Cardiac septum (tissue), 1 donor: ENCODE data around the gene FBXL15. TPM values are rescaled to one million over a fixed set of nuclear protein-coding genes. Genes with fewer than 3 reads are reported as not detected.

Experiments
- DNase-seq: peaks from one replicate; pipeline ENCODE4 v3.0.0-alpha.2; 2020; ENCODE audit warnings: low spot score
- intact Hi-C: fragments of 100-400 bp; cut with DNase I; formaldehyde crosslinking; loops from one replicate; pipeline ENCODE4 v1.14.0; 2022
- total RNA-seq: library from RNA; stranded (reverse); fragmentation: NEBNext Ultra II Directional; extraction: Animal tissue kit (Norgen Biotek cat#: 25700); gene quantifications from one replicate; pipeline ENCODE4 v1.2.1, GENCODE V29; 2021
- donor health status: DM: no; HTN: no; CAD: no.

Gene FBXL15
- total RNA-seq, 1 donor from 2014 or later = 12.1 TPM

- DNase-seq = no peak
- intact Hi-C loops = loop anchor here (1.0 to 5.0 kb wide), 4 partner anchors 10 to 270 kb away; partner anchors contain the start of genes ACTR1A, CUEDC2, NFKB2 and NOLC1
Measured at GRCh38 chr10:102421757-102422512, 1.3 kb downstream of the FBXL15 start.

- DNase-seq = peak; percentile 94
- intact Hi-C loops = loop anchor here (1.0 to 5.0 kb wide), 3 partner anchors 10 to 270 kb away; partner anchors contain the start of genes ACTR1A, CUEDC2, NOLC1 and SUFU
Measured at GRCh38 chr10:102422545-102423129, 2.0 kb downstream of the FBXL15 start.

DNA sequence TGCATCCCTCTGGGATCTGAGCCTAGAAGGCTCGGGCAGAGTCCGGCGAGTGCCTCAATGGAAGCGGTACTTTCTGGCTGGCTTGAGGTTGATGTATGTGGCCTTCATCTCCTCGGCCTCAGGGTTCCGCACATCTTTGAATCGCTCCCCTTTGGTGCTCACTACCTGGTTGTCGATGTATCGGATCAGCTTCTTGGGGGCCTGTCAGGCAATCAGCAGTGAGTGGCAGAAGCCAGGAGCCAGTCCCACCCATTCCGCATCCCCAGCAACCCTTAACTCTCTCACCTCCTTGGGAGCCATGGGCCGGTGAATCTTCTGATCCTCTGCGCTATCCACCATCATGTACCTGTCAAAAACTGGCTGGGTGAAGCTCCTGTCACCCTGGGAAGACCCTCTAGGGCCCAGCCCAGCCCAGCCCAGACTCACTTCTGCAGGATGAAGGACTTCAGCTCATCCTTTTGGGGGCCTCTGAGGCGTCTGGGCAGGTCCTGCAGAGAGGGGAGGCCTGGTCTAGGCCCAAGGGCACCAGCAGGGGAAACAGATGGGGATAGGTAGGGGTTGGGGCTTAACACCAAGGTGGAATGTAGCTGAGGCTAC, 2.8 kb downstream of the FBXL15 start:
- no peak for DNase-seq

GRCh38 chr10:102424145-102424544, 3.5 kb downstream of the FBXL15 start:
- intact Hi-C loops = loop anchor here (5.0 kb wide), 2 partner anchors 78 to 272 kb away; partner anchors contain the start of genes ACTR1A, NOLC1 and SUFU
- no peak for DNase-seq

More for the DNA sequence above, 2.8 kb downstream of the FBXL15 start:
- intact Hi-C loops = loop anchor here (5.0 kb wide), 2 partner anchors 79 to 271 kb away; partner anchors contain the start of genes ACTR1A, NOLC1 and SUFU

- no peak for DNase-seq
- intact Hi-C loops = loop anchor here (5.0 kb wide), 2 partner anchors 77 to 273 kb away; partner anchors contain the start of genes ACTR1A, NOLC1 and SUFU
Measured at GRCh38 chr10:102424916-102425315, 4.3 kb downstream of the FBXL15 start.

DNA sequence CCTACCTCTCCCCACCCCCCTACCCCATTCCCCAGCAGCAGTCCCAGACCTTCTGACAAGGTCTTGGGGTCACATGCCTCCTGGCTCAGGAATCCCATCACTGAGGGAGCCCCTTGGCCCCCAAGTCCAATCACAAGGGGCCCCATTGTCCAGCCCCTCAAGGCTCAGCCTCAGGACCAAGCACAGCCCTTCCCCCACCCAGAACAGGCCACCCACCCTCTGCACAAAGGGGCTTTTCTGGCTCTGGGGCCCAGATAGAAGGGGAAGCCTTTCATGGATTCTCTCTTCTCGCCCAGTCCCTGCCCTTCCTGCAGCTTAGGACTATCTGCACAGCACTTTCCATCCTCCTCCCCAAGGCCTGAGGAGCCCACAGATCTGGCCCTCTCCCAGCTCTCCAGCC, 4.8 kb downstream of the FBXL15 start:
- intact Hi-C loops = no loop called here
- DNase-seq = no peak

DNA sequence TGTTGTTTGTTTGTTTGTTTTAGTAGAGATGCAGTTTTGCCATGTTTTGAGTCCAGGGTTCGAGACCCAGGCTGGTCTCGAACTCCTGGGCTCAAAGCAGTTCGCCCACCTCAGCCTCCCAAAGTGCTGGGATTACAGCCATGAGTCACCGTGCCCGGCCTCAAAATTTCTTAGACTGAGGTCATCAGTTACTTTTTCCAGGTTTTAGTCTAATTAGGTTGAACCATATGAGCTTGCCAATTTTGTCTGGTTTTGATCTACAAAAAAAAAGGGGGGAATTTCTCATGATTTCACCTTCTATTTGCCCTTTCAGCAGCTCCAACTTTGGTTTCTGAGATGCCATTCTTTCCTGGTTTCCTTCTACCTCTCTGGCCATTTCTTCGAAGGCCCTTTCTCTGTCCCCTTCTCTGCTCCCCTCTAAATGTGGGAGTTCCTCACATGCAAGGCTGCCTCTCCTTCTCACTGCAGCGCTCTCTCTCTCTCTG, 6.2 kb downstream of the FBXL15 start:
- no peak for DNase-seq
- intact Hi-C loops = no loop called here

- intact Hi-C loops = no loop called here
Measured at GRCh38 chr10:102429468-102429867, 8.8 kb downstream of the FBXL15 start.

DNA sequence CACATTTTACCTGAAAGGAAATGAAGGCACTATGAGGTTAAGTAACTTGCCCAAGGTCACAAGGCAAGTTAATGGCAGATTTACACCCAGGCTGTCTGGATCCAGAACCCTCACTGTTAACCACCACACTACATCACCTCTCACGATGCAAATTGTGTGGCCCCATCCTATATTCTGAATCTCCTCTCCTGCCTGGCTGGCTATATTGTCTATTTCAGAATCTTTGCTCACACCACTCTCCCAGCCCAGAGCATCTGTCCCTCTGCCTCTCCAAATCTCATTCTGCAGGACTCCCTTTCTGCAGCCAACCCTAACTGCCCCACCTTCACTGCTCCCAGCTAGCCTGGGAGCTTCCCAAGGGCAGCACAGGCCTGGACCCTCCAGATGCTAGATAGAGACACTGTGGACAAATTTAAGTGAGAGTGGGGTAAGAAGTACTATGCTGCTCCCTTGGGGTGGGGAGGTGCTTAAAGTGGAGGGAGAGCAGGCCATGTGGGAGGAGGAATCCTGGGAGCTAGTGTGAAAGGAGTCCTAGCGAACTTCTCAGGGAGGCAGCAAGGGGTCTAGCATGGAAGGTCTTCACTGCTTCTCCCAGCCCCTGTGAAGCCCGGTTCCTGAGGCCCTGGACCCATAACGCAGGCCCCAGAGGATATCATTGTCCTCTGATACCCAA, 11.0 kb downstream of the FBXL15 start:
- intact Hi-C loops = loop anchor here (1.0 to 2.0 kb wide), 2 partner anchors 9 to 31 kb away; no protein-coding TSS in a partner anchor
- no peak for DNase-seq

More at GRCh38 chr10:102429468-102429867, 8.8 kb downstream of the FBXL15 start:
- DNase-seq = no peak

DNA sequence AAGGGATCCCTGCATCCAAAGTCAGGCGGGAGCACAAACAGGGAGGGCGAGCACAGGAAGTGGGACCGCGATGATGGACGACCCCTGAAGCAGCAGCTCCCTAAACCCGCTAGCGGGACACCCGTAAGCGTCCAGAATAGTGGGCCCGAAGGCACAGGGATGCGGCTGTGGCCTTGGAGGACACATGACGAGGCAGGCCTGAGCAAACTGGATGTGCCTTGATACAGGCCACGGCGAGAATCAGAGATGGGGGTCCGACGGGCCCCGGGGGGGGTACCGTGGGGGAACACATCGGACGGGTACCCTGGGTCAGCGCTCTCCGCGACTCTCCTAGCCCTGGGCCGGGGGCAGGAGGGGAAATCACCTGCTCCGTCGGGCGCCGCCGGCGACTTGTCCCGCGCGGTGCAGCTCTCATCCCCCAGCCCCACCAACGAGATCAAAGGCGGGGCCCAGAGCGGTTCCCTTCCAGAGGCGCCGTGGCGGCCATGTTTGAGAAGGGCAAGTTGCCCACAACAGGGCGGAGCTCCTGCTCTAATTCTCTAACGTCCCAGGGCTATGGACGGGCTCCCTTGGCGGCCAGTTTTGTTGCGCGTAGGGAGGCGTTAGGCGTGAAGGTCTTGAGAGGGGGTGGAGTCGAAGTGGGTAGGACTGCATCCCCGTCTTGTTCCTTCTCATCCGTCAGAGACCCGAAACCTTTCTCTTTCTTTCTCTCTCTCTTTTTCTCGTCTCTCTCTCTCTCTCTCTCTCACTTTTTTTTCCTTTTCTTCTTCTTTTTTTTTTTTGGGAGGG, 11.7 kb downstream of the FBXL15 start, which contains the start of gene CUEDC2:
Gene CUEDC2, minus strand, starts transcription at position 413 of the 789 bp plus-strand sequence. CDS start 7,386 bp downstream, outside the sequence.
- peak; percentile 99 for DNase-seq
- intact Hi-C loops = loop anchor here (1.0 to 2.0 kb wide), 2 partner anchors 10 to 30 kb away; no protein-coding TSS in a partner anchor

DNA sequence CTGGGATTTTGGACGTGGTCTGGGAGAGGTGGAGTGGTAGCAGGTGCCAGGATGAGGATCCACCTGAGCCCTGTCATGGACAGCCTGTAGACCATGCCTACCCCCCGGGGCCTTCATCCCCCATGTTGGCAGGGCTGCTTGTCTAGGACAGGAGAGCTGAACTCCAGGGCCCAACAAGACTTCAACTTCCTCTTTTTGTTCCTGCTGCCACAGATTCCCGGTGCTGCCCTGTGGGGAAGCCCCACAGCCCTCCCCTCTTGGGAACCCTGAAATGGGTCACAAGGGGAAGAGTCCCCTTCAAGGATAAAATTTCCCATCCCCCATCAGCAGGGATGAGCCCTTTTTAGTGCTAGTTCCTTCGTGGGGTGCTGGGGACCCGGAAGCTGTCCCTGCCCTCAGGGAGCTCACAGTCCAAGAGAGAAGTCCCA, 13.0 kb downstream of the FBXL15 start:
- no peak for DNase-seq
- intact Hi-C loops = loop anchor here (2.0 kb wide), 1 partner anchor 29 kb away; no protein-coding TSS in a partner anchor

DNA sequence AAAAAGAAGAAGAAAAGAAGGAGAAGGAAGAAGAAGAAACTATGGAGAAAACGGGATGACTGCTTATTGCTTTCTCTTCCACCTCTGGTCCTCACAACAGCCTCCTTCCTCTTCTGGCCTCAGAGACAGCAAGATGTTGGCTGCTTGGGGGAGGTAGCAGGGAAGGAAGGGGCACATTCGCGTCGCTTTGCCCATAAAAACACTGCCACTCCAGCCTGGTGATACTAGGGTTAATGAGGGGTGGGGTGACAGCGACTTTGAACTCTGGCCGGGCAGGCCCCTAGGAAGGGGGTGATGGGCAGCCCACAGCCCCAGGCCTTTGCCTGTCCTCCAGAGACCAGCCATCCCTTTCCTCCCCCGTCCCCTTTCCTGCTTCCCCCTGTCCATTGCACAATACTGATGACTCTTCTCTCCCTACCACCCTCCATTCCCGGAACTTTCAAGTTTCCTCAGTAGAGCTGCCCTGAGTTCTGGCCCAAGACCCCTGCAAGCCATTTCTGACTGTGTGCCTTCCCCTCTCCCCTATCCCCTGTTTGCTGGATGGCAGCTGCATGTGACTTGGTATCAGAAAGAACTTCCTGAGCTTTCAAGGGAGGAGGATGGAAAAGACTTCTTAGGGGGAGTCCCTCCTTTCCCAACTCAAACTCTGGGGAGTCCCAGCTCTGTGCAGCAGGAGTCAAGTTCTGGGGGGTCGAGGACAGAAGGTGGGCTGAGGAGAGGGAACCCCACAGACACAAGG, 13.9 kb downstream of the FBXL15 start:
- intact Hi-C loops = no loop called here
- DNase-seq = no peak

GRCh38 chr10:102435133-102435497, 14.5 kb downstream of the FBXL15 start:
- no peak for DNase-seq
- intact Hi-C loops = no loop called here

DNA sequence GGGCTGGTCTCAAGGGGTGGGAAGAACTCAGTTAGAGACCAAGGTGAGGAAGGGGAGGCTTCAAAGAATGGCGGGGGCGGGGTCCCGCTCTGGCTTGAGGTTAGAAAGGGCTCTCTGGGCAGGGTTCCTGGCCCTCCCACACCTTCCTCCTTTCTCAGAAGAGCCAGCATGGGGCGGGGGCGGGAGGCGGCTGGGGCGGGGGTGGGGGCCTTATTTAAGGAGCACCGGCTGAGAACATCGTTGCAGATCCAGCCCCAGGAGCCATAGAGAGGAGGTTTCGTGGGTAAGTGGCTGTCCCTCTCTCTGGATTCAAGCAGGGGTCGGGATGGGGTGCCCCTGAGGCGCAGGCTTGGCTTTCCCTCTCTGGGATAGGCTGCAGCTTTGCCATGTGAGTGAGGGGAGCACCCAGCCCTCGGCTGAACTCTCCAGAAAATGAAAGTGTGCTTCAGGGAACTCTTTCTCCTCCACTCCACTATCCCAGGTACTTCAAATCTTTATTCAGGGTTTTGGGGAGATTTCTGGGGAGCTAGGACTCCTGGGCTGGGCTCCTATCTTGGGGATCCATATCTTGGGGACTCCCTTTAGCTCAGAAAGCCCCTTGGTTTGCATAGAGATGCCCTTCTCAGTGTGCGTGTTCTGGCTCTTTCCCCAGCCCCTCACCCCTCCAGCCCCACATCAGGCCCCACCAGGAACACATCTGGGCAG, 15.0 kb downstream of the FBXL15 start:
- no peak for DNase-seq

GRCh38 chr10:102436312-102436711, 15.7 kb downstream of the FBXL15 start:
- intact Hi-C loops = no loop called here
- DNase-seq = no peak

More for the DNA sequence above, 15.0 kb downstream of the FBXL15 start:
- intact Hi-C loops = no loop called here

DNA sequence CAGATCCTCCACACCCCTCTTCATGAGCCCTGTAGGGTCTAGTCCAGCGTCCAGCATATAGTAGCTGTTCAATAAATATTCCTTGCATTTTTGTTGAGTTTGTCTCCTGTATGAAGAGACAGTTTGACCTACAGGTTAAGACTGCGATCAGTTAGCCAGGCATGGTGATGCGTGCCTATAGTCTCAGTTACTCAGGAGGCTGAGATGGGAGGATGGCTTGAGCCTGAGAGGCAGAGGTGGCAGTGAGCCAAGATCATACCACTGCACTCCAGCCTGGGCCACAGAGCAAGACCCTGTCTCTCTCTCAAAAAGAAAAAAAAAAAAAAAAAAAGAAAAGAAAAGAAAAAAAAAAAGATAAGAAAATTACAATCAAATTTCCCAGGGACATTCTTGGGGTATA, 16.9 kb downstream of the FBXL15 start:
- intact Hi-C loops = no loop called here
- no peak for DNase-seq

GRCh38 chr10:102438374-102438773, 17.7 kb downstream of the FBXL15 start:
- DNase-seq = no peak
- intact Hi-C loops = no loop called here
